Large intestine (tissue), 12 donors: ENCODE measurements around the gene NUDT14. TPM values are rescaled to one million over a fixed set of nuclear protein-coding genes. Genes with fewer than 3 reads are reported as not detected.
A peak's percentile ranks its signal among the peaks of the same experiment; 100 is the strongest.

Experiments used
- DNase-seq, 2 donors: peaks; one replicate each; pipeline versions ENCODE4 v3.0.0 to v3.0.0-alpha.2; 2013
- H3K27ac ChIP-seq: one replicate; pipeline ENCODE4 v1.5.1; 2013; ENCODE audit warnings: low read length
- H3K27me3 ChIP-seq: 2 replicates; pipeline ENCODE4 v1.6.1; 2013; ENCODE audit warnings: low read length; ENCODE audit not compliant: control insufficient read depth, insufficient read depth
- H3K36me3 ChIP-seq: 2 replicates; pipeline ENCODE4 v1.6.1; 2013; ENCODE audit warnings: low read length; ENCODE audit not compliant: control insufficient read depth, insufficient read depth
- H3K4me1 ChIP-seq: one replicate; pipeline ENCODE4 v1.6.1; 2013; ENCODE audit warnings: low read length; ENCODE audit not compliant: control insufficient read depth, insufficient read depth
- H3K4me3 ChIP-seq: one replicate; pipeline ENCODE4 v1.5.1; 2013; ENCODE audit warnings: low read length
- H3K9me3 ChIP-seq: one replicate; pipeline ENCODE4 v1.6.1; 2013; ENCODE audit warnings: mild to moderate bottlenecking, low read depth, low read length, moderate library complexity; ENCODE audit not compliant: control insufficient read depth
- WGBS: methylation state at CpG from one replicate; pipeline ENCODE4 v1.1.5; 2013; ENCODE audit warnings: low lambda C conversion rate; ENCODE audit not compliant: insufficient coverage; 5-methylcytosine and 5-hydroxymethylcytosine counted together
- long read RNA-seq, 11 donors: transcript quantifications; one replicate each; lab custom pipeline, GENCODE V29; 2026
- polyA plus RNA-seq: library from polyadenylated mRNA; unstranded; fragments of 120-200 nt; gene quantifications from one replicate; pipeline ENCODE4 v1.2.1, GENCODE V29; 2013

Gene NUDT14
- polyA plus RNA-seq: 64.4 TPM
- long read RNA-seq, donor 1, transcript NUDT14-202 (5 exons, 845 nt): major isoform, 17 of 18 reads
- long read RNA-seq, donor 1, partial matches to known transcripts: 0 of 18 reads
- long read RNA-seq, donor 1, other reads (novel, unspliced or antisense): 0 of 18 reads
- long read RNA-seq, donor 2, transcript NUDT14-202 (5 exons, 845 nt): major isoform, 46 of 48 reads
- long read RNA-seq, donor 2, partial matches to known transcripts: 0 of 48 reads
- long read RNA-seq, donor 2, other reads (novel, unspliced or antisense): 0 of 48 reads
- long read RNA-seq, donor 3: 0 reads
- long read RNA-seq, donor 4, partial matches to known transcripts: 0 of 3 reads
- long read RNA-seq, donor 4, other reads (novel, unspliced or antisense): 0 of 3 reads
- long read RNA-seq, donor 5, transcript NUDT14-202 (5 exons, 845 nt): major isoform, 10 of 10 reads
- long read RNA-seq, donor 5, partial matches to known transcripts: 0 of 10 reads
- long read RNA-seq, donor 5, other reads (novel, unspliced or antisense): 0 of 10 reads
- long read RNA-seq, donor 6, transcript NUDT14-202 (5 exons, 845 nt): major isoform, 34 of 50 reads
- long read RNA-seq, donor 6, partial matches to known transcripts: 13 of 50 reads
- long read RNA-seq, donor 6, other reads (novel, unspliced or antisense): 0 of 50 reads
- long read RNA-seq, donor 7, transcript NUDT14-202 (5 exons, 845 nt): major isoform, 6 of 7 reads
- long read RNA-seq, donor 7, partial matches to known transcripts: 0 of 7 reads
- long read RNA-seq, donor 7, other reads (novel, unspliced or antisense): 0 of 7 reads
- long read RNA-seq, donor 8, transcript NUDT14-202 (5 exons, 845 nt): major isoform, 44 of 54 reads
- long read RNA-seq, donor 8, partial matches to known transcripts: 7 of 54 reads
- long read RNA-seq, donor 8, other reads (novel, unspliced or antisense): 0 of 54 reads
- long read RNA-seq, donor 9, transcript NUDT14-202 (5 exons, 845 nt): major isoform, 26 of 27 reads
- long read RNA-seq, donor 9, partial matches to known transcripts: 0 of 27 reads
- long read RNA-seq, donor 9, other reads (novel, unspliced or antisense): 0 of 27 reads
- long read RNA-seq, donor 10, transcript NUDT14-202 (5 exons, 845 nt): major isoform, 39 of 50 reads
- long read RNA-seq, donor 10, partial matches to known transcripts: 11 of 50 reads
- long read RNA-seq, donor 10, other reads (novel, unspliced or antisense): 0 of 50 reads
- long read RNA-seq, donor 11, transcript NUDT14-202 (5 exons, 845 nt): major isoform, 19 of 20 reads
- long read RNA-seq, donor 11, partial matches to known transcripts: 0 of 20 reads
- long read RNA-seq, donor 11, other reads (novel, unspliced or antisense): 0 of 20 reads

DNA sequence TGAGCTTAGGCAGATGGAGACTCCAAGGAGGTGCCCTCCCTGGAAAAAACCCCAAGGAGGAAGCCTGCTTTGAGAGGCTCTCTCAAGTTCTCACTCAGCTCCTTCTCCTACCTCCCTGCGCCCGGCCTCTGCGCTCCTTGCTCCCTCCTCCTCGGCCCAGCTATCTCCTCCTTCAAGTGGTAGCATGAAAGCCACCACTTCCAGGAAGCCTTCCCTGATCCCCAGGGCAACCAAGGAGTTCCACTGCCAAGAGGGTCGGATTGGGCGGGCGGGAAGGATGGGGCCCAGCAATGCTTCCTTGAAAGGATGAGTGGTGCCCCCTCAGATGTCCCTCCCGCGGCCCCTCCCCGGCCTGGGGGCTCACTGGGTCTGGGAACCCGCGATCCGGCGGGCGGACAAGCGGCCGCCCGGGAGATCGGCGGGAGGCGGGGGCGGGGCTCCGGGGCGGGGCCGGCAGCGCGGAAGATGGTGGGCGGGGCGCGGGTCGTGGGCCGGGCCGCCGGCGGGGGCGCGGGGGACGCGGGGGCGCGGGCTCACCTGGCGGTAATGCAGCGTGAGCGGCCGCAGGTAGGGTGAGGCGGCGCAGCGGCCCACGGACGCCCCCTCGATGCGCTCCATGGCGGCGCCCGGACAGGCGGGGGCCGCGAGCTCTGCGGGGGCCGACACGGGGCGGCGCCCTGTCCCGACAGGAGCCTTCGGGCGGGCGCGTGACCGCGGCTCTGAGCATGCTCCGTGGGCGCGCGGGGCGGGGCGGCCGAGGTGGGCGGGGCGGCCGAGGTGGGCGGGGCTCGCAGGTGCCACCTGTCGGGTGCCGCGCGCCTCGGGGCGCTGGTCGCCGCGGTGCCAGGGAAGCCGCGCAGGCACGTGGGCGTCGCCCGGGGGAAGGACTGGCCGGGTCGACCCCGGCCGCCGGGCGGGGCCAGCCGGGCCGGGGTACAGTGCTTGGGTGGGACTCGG lies at the start of gene NUDT14:
NUDT14 (minus strand) TSS at position 721 of the 957 bp plus-strand sequence; CDS start at position 618, 103 bp downstream.
- WGBS: no CpG with 5 or more reads among the region's 106 CpGs
- H3K27ac ChIP-seq: no peak within 1 kb of the TSS
- peaks cover 7% of the 10 kb centered on the region for H3K36me3 ChIP-seq
- H3K4me1 ChIP-seq: peaks cover 10% of the 10 kb centered on the region
- peaks cover 3% of the 10 kb centered on the region for H3K9me3 ChIP-seq
- peak; percentile 46 to 81 for DNase-seq
- peaks cover 11% of the 10 kb centered on the region for H3K27me3 ChIP-seq
- H3K4me3 ChIP-seq: peak within 1 kb of the TSS; percentile 56

DNA sequence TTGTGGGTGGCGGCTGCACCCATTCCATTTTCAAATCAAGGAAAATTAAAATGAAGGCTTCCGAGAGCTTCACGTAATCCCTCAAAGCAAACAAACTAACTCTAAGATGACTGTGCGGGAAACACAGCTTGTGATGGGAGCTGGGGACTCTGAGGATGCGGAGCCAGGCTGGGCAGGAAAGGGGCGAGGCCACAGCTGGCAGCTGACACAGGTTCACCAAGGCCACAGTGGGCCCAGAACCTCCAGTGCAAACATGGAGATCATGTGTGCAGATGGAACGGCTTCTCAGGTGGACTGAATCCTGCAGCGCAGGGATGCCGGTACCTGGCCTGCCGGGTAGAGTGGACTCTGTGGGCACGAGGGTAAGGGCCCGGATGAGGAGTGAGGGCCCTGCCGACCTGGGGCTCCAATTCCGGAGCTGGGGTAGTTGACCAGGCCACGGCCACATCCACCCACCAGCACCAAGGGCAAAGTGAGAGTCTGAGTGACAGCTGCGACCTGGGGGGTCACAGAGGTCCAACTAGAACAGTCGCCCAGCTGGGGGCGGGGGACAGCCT lies 48.1 kb upstream of the NUDT14 start:
- Histone ChIP-seq H3K36me3 (peaks cover 20% of the 10 kb centered on the region), H3K27ac (no peak overlapping the region), H3K4me1 (no peaks in the 10 kb centered on the region), H3K27me3 (no peaks in the 10 kb centered on the region), H3K9me3 (no peaks in the 10 kb centered on the region), H3K4me3 (no peak overlapping the region)
- 100% methylated on average over 3 of the region's 18 CpGs for WGBS
- DNase-seq: no peak

DNA sequence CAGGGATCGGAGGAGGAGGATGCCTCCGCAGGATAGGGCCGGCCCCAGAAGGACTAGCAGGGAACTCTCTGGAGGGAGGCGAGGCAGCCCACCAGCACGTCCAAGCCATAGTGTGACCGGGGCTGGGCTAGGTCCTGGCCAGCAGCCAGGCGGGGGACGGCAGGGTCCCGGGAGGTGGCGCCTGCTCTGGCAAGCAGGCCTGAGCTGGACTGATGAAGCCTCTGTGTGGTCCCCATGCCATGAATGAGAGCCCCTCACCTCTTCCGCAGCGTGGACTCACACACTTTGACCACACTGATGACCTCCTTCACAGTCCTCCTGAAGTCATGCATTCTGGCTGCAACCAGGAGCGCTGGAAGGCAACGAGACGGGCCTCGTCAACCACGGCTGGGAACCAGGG lies 47.5 kb upstream of the NUDT14 start:
- Histone ChIP-seq H3K4me1 (no peaks in the 10 kb centered on the region), H3K27me3 (no peaks in the 10 kb centered on the region), H3K36me3 (peaks cover 27% of the 10 kb centered on the region), H3K9me3 (no peaks in the 10 kb centered on the region), H3K4me3 (no peak overlapping the region), H3K27ac (no peak overlapping the region)
- WGBS: no CpG with 5 or more reads among the region's 17 CpGs
- no peak for DNase-seq

DNA sequence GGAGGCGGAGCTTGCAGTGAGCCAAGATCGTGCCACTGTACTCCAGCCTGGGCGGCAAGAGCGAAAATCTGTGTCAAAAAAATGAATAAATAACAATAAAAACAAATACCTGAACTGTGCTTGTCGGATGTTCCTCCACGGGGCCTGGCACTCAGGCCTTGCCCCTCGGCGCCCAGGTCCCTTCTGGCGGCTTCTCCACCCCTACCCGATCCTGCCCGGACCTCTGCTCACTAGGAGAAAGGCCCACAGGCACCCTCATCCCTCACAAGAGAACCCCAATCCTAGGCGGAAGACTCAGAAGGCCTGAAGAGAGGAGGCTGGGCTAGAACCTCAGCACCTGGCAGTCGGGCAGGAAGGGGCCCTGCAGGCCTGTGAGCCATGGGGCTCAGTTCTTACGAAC lies 46.2 kb upstream of the NUDT14 start:
- Histone ChIP-seq H3K27me3 (no peaks in the 10 kb centered on the region), H3K27ac (no peak overlapping the region), H3K9me3 (no peaks in the 10 kb centered on the region), H3K4me1 (no peaks in the 10 kb centered on the region), H3K36me3 (peaks cover 33% of the 10 kb centered on the region), H3K4me3 (no peak overlapping the region)
- 100% methylated on average over 4 of the region's 14 CpGs for WGBS
- DNase-seq: no peak

DNA sequence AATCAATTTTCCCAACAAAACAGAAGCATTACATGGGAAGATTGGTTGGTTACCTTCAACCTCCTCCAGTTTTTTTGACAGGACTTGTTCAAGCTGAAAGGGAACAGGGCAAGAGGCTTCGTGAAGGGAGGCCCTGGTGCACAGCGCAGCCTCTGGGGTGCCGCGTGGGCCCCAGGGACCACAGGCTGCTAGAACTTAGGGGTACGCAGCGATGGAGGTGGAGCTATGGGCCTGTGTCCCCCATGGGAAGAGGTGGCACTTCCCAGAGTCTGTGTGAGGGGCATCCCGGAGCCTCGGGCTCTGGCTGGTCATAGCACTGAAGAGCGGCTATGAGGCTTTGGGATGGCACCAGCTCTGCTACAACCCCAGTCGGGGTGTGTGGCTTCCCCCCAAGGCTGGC lies 45.1 kb upstream of the NUDT14 start:
- WGBS: no CpG with 5 or more reads among the region's 10 CpGs
- Histone ChIP-seq H3K9me3 (no peaks in the 10 kb centered on the region), H3K4me3 (no peak overlapping the region), H3K27me3 (no peaks in the 10 kb centered on the region), H3K27ac (no peak overlapping the region), H3K4me1 (no peaks in the 10 kb centered on the region), H3K36me3 (peaks cover 40% of the 10 kb centered on the region)
- DNase-seq: no peak

DNA sequence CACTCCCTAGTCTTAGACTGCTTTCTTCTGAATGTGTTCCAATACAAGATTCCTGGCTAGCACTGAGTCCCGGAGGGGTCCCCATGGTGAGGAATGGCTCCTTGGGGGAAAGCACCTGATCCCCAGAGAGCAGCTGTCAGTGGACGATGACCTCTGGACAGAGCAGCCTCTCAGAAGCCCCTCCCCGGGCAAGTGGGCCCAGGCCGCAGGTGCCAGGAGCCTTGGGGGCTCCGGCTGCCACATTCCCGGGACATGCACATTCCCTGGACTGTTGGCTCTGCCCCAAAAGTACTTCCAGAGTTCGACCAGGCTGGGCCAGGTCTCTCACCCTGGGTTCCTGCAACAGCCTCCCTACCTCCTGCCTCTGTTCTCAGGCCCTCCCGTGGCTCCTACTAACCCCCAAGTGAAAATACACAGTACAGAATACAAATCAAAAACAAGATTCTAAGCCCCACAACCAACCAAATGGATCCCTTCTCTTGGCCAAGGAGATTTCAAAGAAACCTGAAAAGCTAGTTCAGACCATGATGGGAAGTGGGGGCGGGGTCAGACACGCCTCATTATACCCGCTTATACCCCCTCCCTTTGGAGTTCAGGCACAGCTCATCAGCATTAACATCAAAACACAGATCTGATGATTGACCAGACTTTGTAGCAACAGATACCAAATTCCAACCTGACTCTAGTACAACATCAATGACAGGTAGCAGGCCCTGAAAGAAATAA lies 43.9 kb upstream of the NUDT14 start:
- Histone ChIP-seq H3K9me3 (no peaks in the 10 kb centered on the region), H3K27me3 (no peaks in the 10 kb centered on the region), H3K36me3 (peaks cover 52% of the 10 kb centered on the region), H3K4me3 (no peak overlapping the region), H3K27ac (no peak overlapping the region), H3K4me1 (no peaks in the 10 kb centered on the region)
- no peak for DNase-seq
- WGBS: no CpG with 5 or more reads among the region's 11 CpGs

DNA sequence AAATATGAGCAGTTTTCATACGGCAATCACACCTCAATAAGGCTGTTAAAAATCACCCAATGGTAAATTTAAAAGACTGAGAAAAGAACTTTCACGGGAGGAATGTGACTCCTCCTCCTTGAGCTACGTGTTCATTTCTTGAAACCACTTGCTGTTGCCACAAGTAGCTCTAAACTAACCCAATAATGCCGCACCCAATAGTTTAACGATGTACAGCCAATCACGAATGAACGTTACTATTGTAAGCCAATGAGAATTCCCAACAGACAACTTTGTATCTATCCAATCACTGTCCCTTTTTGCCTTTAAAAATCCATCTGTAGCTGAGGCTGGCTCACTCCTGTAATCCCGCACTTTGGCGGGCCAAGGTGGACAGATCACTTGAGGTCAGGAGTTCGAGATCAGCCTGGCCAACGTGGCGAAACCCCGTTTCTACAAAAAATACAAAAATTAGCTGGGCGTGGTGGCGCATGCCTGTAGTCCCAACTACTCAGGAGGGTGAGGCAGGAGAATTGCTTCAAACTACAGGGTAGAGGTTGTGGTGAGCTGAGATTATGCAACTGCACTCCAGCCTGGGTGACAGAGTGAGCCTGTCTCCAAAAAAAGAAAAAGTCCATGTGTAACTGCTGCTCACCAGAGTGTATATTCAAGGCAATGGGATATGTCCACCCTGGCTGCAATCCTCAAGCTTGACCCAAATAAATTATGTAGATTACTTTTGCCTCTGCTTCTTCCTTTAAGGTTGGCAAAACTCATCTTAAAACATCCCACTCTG lies 42.8 kb upstream of the NUDT14 start:
- Histone ChIP-seq H3K27ac (no peak overlapping the region), H3K36me3 (peaks cover 62% of the 10 kb centered on the region), H3K4me3 (no peak overlapping the region), H3K9me3 (no peaks in the 10 kb centered on the region), H3K4me1 (no peaks in the 10 kb centered on the region), H3K27me3 (no peaks in the 10 kb centered on the region)
- WGBS: no CpG with 5 or more reads among the region's 15 CpGs
- no peak for DNase-seq

DNA sequence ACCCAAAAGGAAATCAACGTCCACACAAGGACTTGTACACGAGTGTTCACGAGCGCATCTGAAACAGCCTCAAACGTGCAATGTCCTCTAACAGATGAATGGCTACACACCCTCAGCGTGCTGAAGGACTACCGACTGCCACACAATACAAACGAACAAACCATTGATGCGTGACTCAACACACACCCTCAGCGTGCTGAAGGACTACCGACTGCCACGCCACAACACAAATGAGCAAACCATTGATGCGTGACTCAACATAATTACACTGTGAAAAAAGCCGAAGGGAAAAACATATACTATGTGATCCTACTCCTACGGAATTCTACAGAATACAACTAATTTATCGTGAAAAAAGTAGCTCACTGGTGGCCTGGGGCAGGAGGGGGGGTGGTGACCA lies 42.1 kb upstream of the NUDT14 start:
- Histone ChIP-seq H3K4me3 (no peak overlapping the region), H3K36me3 (peaks cover 69% of the 10 kb centered on the region), H3K27me3 (no peaks in the 10 kb centered on the region), H3K9me3 (no peaks in the 10 kb centered on the region), H3K27ac (no peak overlapping the region), H3K4me1 (no peaks in the 10 kb centered on the region)
- no peak for DNase-seq
- no CpG with 5 or more reads among the region's 16 CpGs for WGBS
